ENCODE results near the gene TCF19. TPM values are rescaled to one million over a fixed set of nuclear protein-coding genes. Genes with fewer than 3 reads are reported as not detected.

TCF19 gene
- total RNA-seq, 4 donors from 2014 or later: 3.9 to 5.9 (median 5.1) TPM

DNA sequence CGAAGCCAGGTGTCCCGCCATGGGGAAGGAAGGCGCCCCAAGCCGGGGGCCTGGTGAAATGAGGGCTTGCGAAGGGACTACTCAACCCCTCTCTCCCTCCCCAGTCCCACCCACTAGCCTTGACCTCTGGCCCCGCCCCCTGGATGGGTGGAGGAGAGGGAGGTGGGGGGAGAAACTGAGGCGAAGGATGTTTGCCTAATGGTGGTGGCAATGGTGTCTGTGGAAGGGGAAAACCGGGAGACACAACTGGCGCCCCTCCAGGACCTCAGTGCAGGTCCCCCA lies 12.2 kb downstream of the TCF19 start, which contains the start of gene POU5F1:
Gene POU5F1 (minus strand): TSS at position 83 of the 282 bp plus-strand sequence. CDS start 62 bp downstream, at position 21.
- H3K27ac ChIP-seq: no peak within 1 kb of the TSS
- H3K27me3 ChIP-seq: peaks cover 12% of the 10 kb centered on the region
- no peak for ATAC-seq
- TF ChIP-seq EP300 (IDR thresholded peaks at IDR 0.05) (no peak), POLR2AphosphoS5 (IDR thresholded peaks at IDR 0.05) (no peak), POLR2A (IDR thresholded peaks at IDR 0.05) (no peak)
- TF ChIP-seq, protein P1, sequence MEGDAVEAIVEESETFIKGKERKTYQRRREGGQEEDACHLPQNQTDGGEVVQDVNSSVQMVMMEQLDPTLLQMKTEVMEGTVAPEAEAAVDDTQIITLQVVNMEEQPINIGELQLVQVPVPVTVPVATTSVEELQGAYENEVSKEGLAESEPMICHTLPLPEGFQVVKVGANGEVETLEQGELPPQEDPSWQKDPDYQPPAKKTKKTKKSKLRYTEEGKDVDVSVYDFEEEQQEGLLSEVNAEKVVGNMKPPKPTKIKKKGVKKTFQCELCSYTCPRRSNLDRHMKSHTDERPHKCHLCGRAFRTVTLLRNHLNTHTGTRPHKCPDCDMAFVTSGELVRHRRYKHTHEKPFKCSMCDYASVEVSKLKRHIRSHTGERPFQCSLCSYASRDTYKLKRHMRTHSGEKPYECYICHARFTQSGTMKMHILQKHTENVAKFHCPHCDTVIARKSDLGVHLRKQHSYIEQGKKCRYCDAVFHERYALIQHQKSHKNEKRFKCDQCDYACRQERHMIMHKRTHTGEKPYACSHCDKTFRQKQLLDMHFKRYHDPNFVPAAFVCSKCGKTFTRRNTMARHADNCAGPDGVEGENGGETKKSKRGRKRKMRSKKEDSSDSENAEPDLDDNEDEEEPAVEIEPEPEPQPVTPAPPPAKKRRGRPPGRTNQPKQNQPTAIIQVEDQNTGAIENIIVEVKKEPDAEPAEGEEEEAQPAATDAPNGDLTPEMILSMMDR (IDR thresholded peaks at IDR 0.05): no peak
- H3K36me3 ChIP-seq: no peaks in the 10 kb centered on the region
- no peaks in the 10 kb centered on the region for H3K9me3 ChIP-seq
- H3K4me3 ChIP-seq: no peak within 1 kb of the TSS
- WGBS, 2 donors (ENCODE audit: low coverage in 1 of 2): 63% methylated on average over 2 of the region's 9 CpGs; no CpG with 5 or more reads in 1 of the 2 donors
- H3K4me1 ChIP-seq: no peaks in the 10 kb centered on the region

DNA sequence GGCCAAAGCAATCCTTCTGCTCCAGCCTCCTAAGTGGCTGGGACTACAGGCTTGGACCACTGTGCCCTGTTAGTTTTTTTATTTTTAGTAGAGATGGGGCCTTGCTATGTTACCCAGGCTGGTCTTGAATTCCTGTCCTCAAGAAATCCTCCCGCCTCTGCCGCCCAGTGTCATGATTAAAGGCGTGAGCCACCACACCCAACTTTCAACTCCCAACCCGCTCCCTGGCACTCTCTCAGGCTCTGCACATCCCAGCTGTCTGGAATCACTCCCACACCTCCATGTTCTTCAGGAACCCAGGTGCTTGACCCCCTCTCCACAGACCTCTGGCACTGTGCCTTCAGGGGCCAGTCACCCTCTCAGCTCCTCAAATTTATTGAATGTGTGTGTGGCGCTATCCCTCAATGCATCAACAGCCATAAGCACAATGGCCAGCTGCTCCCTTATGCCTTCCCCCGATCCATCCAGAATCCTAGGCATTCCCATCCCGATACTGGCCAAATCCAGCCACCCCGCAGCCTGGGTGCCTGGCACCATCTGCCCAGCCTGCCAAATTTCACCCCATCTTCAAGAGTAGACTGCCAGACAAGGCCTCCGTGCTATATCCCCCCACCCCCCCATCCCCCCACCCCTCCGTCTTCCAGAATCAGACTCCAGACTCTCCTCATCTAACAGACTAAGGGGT lies 12.7 kb downstream of the TCF19 start:
- H3K4me1 ChIP-seq: no peaks in the 10 kb centered on the region
- H3K9me3 ChIP-seq: no peaks in the 10 kb centered on the region
- no peaks in the 10 kb centered on the region for H3K36me3 ChIP-seq
- peaks cover 12% of the 10 kb centered on the region for H3K27me3 ChIP-seq
- no peak overlapping the region for H3K4me3 ChIP-seq
- no peak for TF ChIP-seq POLR2AphosphoS5 (IDR thresholded peaks at IDR 0.05)
- TF ChIP-seq EP300 (IDR thresholded peaks at IDR 0.05): no peak
- TF ChIP-seq, protein P1 (IDR thresholded peaks at IDR 0.05): no peak
- no peak for TF ChIP-seq POLR2A (IDR thresholded peaks at IDR 0.05)
- no peak overlapping the region for H3K27ac ChIP-seq
- ATAC-seq: no peak
- 80 to 87% methylated on average over 3 to 9 of the region's 10 CpGs for WGBS, 2 donors (ENCODE audit: low coverage in 1 of 2)

DNA sequence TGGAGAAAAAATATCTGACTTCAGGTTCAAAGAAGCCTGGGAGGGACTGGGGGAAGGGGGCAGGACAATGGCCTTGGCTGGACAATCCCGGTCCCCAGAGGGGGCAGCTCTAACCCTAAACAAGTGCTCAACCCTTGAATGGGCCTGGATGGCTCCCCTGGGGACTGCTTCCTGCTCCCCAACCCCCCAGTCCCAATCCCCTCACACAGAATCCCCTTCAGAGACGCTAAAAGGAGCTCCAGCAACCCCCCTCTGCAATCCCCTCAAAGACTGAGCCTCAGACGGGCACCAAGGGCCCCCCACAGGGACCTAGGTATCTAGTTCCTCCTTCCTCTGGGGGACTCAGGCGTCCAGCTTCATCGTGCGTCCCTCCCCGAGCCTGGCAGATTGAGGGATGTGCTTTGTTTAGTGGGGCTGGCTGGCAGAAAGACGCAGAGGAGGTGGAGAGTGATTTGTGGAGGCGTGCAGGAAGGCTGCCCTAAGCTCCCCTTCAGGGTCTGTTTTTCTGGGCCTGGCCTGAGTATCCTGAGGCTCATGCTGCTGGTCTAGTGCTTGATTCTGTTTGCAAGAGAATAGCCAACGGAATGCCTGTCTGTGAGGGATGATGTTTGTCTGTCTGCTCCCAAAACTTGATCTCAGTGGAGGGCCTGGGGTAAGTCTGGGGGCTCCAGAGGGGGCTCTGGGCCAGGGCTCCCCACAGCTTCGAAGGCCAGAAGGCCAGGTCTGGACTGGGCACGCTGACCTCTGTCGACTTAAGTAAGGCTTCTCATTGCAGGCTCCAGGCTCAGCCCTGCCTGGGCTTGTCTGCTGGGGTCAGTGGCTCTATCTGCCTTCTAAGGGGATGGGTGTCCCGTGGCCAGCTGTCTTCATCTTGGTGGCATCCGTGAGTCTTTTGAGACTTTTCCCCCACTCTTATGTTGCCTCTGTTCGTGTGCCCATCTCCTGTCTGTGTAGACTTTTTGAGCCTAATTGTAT lies 13.8 kb downstream of the TCF19 start:
- no peak for TF ChIP-seq POLR2AphosphoS5 (IDR thresholded peaks at IDR 0.05)
- TF ChIP-seq, protein P1 (IDR thresholded peaks at IDR 0.05): no peak
- TF ChIP-seq EP300 (IDR thresholded peaks at IDR 0.05): no peak
- TF ChIP-seq POLR2A (IDR thresholded peaks at IDR 0.05): no peak
- Histone ChIP-seq H3K36me3 (no peaks in the 10 kb centered on the region), H3K9me3 (no peaks in the 10 kb centered on the region), H3K27me3 (peaks cover 12% of the 10 kb centered on the region), H3K4me3 (no peak overlapping the region), H3K27ac (no peak overlapping the region), H3K4me1 (no peaks in the 10 kb centered on the region)
- ATAC-seq: no peak
- WGBS, 2 donors (ENCODE audit: low coverage in 1 of 2): 83% methylated on average over 1 of the region's 16 CpGs; no CpG with 5 or more reads in 1 of the 2 donors

DNA sequence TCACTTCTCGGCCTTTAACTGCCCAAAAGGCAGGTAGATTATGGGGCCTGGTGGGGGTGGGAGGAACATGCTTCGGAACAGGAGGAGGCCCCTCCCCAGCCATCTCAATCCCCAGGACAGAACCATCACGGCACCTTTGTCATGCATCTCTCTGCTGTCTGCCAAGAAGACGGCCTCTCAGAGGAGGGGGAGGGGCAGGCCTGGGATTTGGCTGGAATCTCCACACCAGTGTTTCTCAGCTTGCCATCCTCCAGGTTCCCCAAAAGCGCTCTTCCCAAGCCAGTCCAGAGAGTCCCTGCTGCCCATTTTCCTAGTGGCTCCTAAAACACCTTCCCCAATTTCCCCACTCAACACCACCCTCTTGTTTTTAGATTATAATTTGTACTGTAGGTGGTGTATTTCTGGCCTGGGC lies 14.6 kb downstream of the TCF19 start:
- no peak for ATAC-seq
- no peaks in the 10 kb centered on the region for H3K9me3 ChIP-seq
- no peak overlapping the region for H3K27ac ChIP-seq
- no peaks in the 10 kb centered on the region for H3K36me3 ChIP-seq
- TF ChIP-seq, protein P1 (IDR thresholded peaks at IDR 0.05): no peak
- TF ChIP-seq EP300 (IDR thresholded peaks at IDR 0.05) (no peak), POLR2A (IDR thresholded peaks at IDR 0.05) (no peak), POLR2AphosphoS5 (IDR thresholded peaks at IDR 0.05) (no peak)
- H3K4me3 ChIP-seq: no peak overlapping the region
- no peaks in the 10 kb centered on the region for H3K4me1 ChIP-seq
- WGBS, 2 donors (ENCODE audit: low coverage in 1 of 2): 69 to 100% methylated on average over 2 of the region's 5 CpGs
- H3K27me3 ChIP-seq: peaks cover 12% of the 10 kb centered on the region
